HepG2 (cell line): ENCODE results near the gene ABCF1. TPM values are rescaled to one million over a fixed set of nuclear protein-coding genes. Genes with fewer than 3 reads are reported as not detected.
A peak's percentile ranks its signal among the peaks of the same experiment; 100 is the strongest.

Source experiments
- ATAC-seq: fragments of 200-7000 bp; cut with Tn5 transposase; 3 replicates; pipeline ENCODE4 v1.9.1; 2020; ENCODE audit warnings: mild to moderate bottlenecking, moderate library complexity
- BruUV-seq: library from RNA; stranded (reverse); fragments of 400-500 nt; replicated peaks from 2 replicates; lab custom pipeline; 2021; lab: Mats Ljungman, UMichigan
- CTCF ChIA-PET: fragments of 300-600 bp; formaldehyde crosslinking; extraction: SDS; loops from one replicate; lab custom pipeline; 2021; ENCODE audit warnings: low total read pairs, inconsistent platforms, low intra/inter-chr PET ratio; lab: Yijun Ruan, JAX
- POLR2A ChIA-PET: fragments of 350-600 bp; sonication (Branson Sonifier 250); formaldehyde crosslinking; loops from one replicate; lab custom pipeline; 2020; ENCODE audit warnings: antibody characterized with exemption, inconsistent platforms; lab: Yijun Ruan, JAX
- DNase-seq: peaks from one replicate; pipeline ENCODE4 v3.0.0-alpha.2; 2015; ENCODE audit warnings: low spot score
- FAIRE-seq: peaks from 3 replicates; lab custom pipeline; 2011; peaks lifted over from hg19 to GRCh38; lab: Jason Lieb, UNC
- H2AFZ ChIP-seq: one replicate; pipeline ENCODE4 v1.6.1; 2011; ENCODE audit warnings: low read length, inconsistent platforms
- H3K27ac ChIP-seq: fragments of 300-600 bp; 3 replicates; pipeline ENCODE4 v1.8.0; 2011; ENCODE audit warnings: mixed run types, mild to moderate bottlenecking, mixed read lengths, low read length, inconsistent platforms; ENCODE audit not compliant: insufficient read depth; ENCODE audit errors: extremely low read length
- H3K27me3 ChIP-seq, 2 experiments: fragments of 200-600 bp in 1 of 2; 2 replicates in 1 of 2; 3 replicates in 1 of 2; pipeline versions ENCODE4 v1.6.0 to v1.8.0; 2011; ENCODE audit warnings: low read length in 2 of 2, mild to moderate bottlenecking in 2 of 2, moderate library complexity in 2 of 2, inconsistent platforms in 1 of 2; ENCODE audit not compliant: insufficient read depth in 2 of 2, control insufficient read depth in 1 of 2
- H3K36me3 ChIP-seq, 2 experiments: fragments of 200-600 bp in 1 of 2; replicated peaks in 1 of 2; 2 replicates in 1 of 2; 3 replicates in 1 of 2; pipeline versions ENCODE4 v1.5.1 to v1.8.0; 2011; ENCODE audit warnings: low read length in 2 of 2, inconsistent platforms in 1 of 2; ENCODE audit not compliant: insufficient read depth in 2 of 2, control insufficient read depth in 1 of 2
- H3K4me1 ChIP-seq: 2 replicates; pipeline ENCODE4 v1.5.1; 2012; ENCODE audit warnings: low read length, inconsistent platforms; ENCODE audit not compliant: insufficient read depth
- H3K4me2 ChIP-seq: 2 replicates; pipeline ENCODE4 v1.6.0; 2011; ENCODE audit warnings: low read depth, low read length, inconsistent platforms
- H3K4me3 ChIP-seq, 3 experiments: fragments of 200-600 bp in 1 of 3; sonication (generic), shearing (Covaris generic) in 1 of 3; replicated peaks in 1 of 3; 2 replicates each; pipeline ENCODE4 v1.5.1; 2011 to 2016; ENCODE audit warnings: low read length in 3 of 3, inconsistent platforms in 2 of 3, low read depth in 2 of 3, mild to moderate bottlenecking in 2 of 3, control low read depth in 1 of 3, mixed read lengths in 1 of 3; ENCODE audit not compliant: insufficient read depth in 1 of 3
- H3K79me2 ChIP-seq: one replicate; pipeline ENCODE4 v1.6.1; 2011; ENCODE audit warnings: low read length, inconsistent platforms; ENCODE audit not compliant: insufficient read depth
- H3K9ac ChIP-seq: 2 replicates; pipeline ENCODE4 v1.6.0; 2011; ENCODE audit warnings: mild to moderate bottlenecking, low read depth, low read length, inconsistent platforms; ENCODE audit not compliant: insufficient read depth
- H3K9me3 ChIP-seq: 2 replicates; pipeline ENCODE4 v1.5.1; 2012; ENCODE audit warnings: mild to moderate bottlenecking, low read length
- H4K20me1 ChIP-seq: 2 replicates; pipeline ENCODE4 v1.6.0; 2011; ENCODE audit warnings: inconsistent platforms, mild to moderate bottlenecking, low read length, moderate library complexity; ENCODE audit not compliant: insufficient read depth
- BORCS8-MEF2B ChIP-seq: sonication (generic); formaldehyde crosslinking; IDR thresholded peaks from 2 replicates; pipeline ENCODE4 v1.8.0; 2022; ENCODE audit warnings: mild to moderate bottlenecking, missing genetic modification reagents
- CHCHD3 ChIP-seq: sonication (generic); formaldehyde crosslinking; IDR thresholded peaks from 2 replicates; pipeline ENCODE4 v1.8.0; 2022; ENCODE audit warnings: mild to moderate bottlenecking, missing genetic modification reagents, moderate library complexity
- CREM ChIP-seq, 2 experiments: sonication (generic) in 1 of 2; formaldehyde crosslinking in 1 of 2; IDR thresholded peaks; 2 replicates each; pipeline versions ENCODE4 v1.4.0 to v1.6.1; 2016 to 2020; ENCODE audit warnings: antibody characterized with exemption in 1 of 2, mild to moderate bottlenecking in 1 of 2, missing genetic modification reagents in 1 of 2
- DDIT3 ChIP-seq: sonication (generic); formaldehyde crosslinking; IDR thresholded peaks from 2 replicates; pipeline ENCODE4 v1.4.0; 2020; ENCODE audit warnings: mild to moderate bottlenecking, missing genetic modification reagents
- DNMT1 ChIP-seq: sonication (generic); formaldehyde crosslinking; IDR thresholded peaks from 2 replicates; pipeline ENCODE4 v1.5.1; 2020; ENCODE audit warnings: mild to moderate bottlenecking, missing genetic modification reagents
- ERF ChIP-seq: IDR thresholded peaks from 2 replicates; pipeline ENCODE4 v1.6.1; 2018; ENCODE audit warnings: missing biosample characterization, missing genetic modification reagents
- HOXA5 ChIP-seq: sonication (generic); formaldehyde crosslinking; IDR thresholded peaks from 2 replicates; pipeline ENCODE4 v1.4.0; 2020; ENCODE audit warnings: missing genetic modification reagents
- IKZF4 ChIP-seq: sonication (generic); formaldehyde crosslinking; IDR thresholded peaks from 2 replicates; pipeline ENCODE4 v1.5.1; 2020; ENCODE audit warnings: borderline replicate concordance, mild to moderate bottlenecking, low read depth, missing genetic modification reagents; ENCODE audit errors: not compliant biosample characterization
- JUNB ChIP-seq: sonication (generic); formaldehyde crosslinking; IDR thresholded peaks from 2 replicates; pipeline ENCODE4 v1.8.0; 2022; ENCODE audit warnings: missing genetic modification reagents, mild to moderate bottlenecking, borderline replicate concordance
- MAFG ChIP-seq: sonication (generic); formaldehyde crosslinking; IDR thresholded peaks from 2 replicates; pipeline ENCODE4 v1.5.1; 2020; ENCODE audit warnings: mild to moderate bottlenecking, missing genetic modification reagents
- RXRB ChIP-seq: IDR thresholded peaks from 2 replicates; pipeline ENCODE4 v1.6.1; 2016; ENCODE audit warnings: borderline replicate concordance, missing genetic modification reagents, missing compliant biosample characterization
- SP1 ChIP-seq, 2 experiments: fragments of 450-650 bp in 1 of 2; sonication (generic) in 1 of 2; formaldehyde crosslinking in 1 of 2; IDR thresholded peaks; 2 replicates each; pipeline versions ENCODE4 v1.4.0 to v1.6.1; 2016 to 2020; ENCODE audit warnings: missing genetic modification reagents in 1 of 2
- TBP ChIP-seq: sonication (generic); formaldehyde crosslinking; IDR thresholded peaks from 2 replicates; pipeline ENCODE4 v1.5.0; 2020; ENCODE audit warnings: missing genetic modification reagents
- ZBTB14 ChIP-seq: sonication (generic); formaldehyde crosslinking; IDR thresholded peaks from 2 replicates; pipeline ENCODE4 v1.4.0; 2020; ENCODE audit warnings: missing genetic modification reagents
- ZBTB46 ChIP-seq: sonication (generic); formaldehyde crosslinking; IDR thresholded peaks from 2 replicates; pipeline ENCODE4 v1.4.0; 2020; ENCODE audit warnings: mild to moderate bottlenecking, missing genetic modification reagents, borderline replicate concordance
- ZNF335 ChIP-seq: sonication (generic); formaldehyde crosslinking; IDR thresholded peaks from 2 replicates; pipeline ENCODE4 v1.4.0; 2020; ENCODE audit warnings: missing genetic modification reagents
- ZNF34 ChIP-seq: sonication (generic); formaldehyde crosslinking; IDR thresholded peaks from 2 replicates; pipeline ENCODE4 v1.4.0; 2020; ENCODE audit warnings: mild to moderate bottlenecking, missing genetic modification reagents, borderline replicate concordance
- ZNF547 ChIP-seq: sonication (generic); formaldehyde crosslinking; IDR thresholded peaks from 2 replicates; pipeline ENCODE4 v1.5.1; 2020; ENCODE audit warnings: mild to moderate bottlenecking, missing genetic modification reagents
- ZNF709 ChIP-seq: sonication (generic); formaldehyde crosslinking; IDR thresholded peaks from 2 replicates; pipeline ENCODE4 v1.5.0; 2020; ENCODE audit warnings: mild to moderate bottlenecking, missing genetic modification reagents
- ZNF747 ChIP-seq: sonication (generic); formaldehyde crosslinking; IDR thresholded peaks from 2 replicates; pipeline ENCODE4 v1.8.1; 2023; ENCODE audit warnings: missing genetic modification reagents, mild to moderate bottlenecking, borderline replicate concordance
- WGBS: methylation state at CpG from one replicate; pipeline ENCODE4 v1.1.6; 2017; ENCODE audit warnings: low lambda C conversion rate; 5-methylcytosine and 5-hydroxymethylcytosine counted together
- in situ Hi-C: cut with HindIII; loops from 2 replicates; pipeline ENCODE4 v1.10.0; 2017; ENCODE audit warnings: low pct_unique_long_range_greater_than_20kb; ENCODE audit not compliant: extremely low pct_ligation_motif_present
- intact Hi-C: fragments of 100-400 bp; cut with micrococcal nuclease; formaldehyde crosslinking; loops from one replicate; pipeline ENCODE4 v1.10.0; 2022; ENCODE audit not compliant: unreplicated experiment
- polyA plus RNA-seq, 8 experiments: library from polyadenylated mRNA; depleted of rRNA in 3 of 8; stranded (reverse) in 7 of 8; unstranded in 1 of 8; fragments of >200 nt; fragmentation: Illumina TruSeq in 4 of 8; extraction: Trizol in 4 of 8; gene quantifications; 2 replicates each; pipeline versions ENCODE4 v1.2.1 to v1.2.3, GENCODE V29; 2011 to 2016; ENCODE audit warnings: low read depth in 4 of 8, missing spikeins in 1 of 8, mixed read lengths in 1 of 8; ENCODE audit not compliant: insufficient read depth in 1 of 8
- total RNA-seq, 5 experiments: library from RNA; depleted of rRNA; stranded (reverse); fragments of >200 nt; fragmentation: Illumina TruSeq; extraction: Trizol; gene quantifications; 2 replicates each; pipeline ENCODE4 v1.2.3, GENCODE V29; 2016; ENCODE audit warnings: low read depth in 1 of 5

ABCF1 gene
- total and polyA plus RNA-seq, 2 of the 13 experiments (the other 11 are each of a cell fraction or from before 2014, with no cell fraction given), result 25.4 to 98.9 TPM

DNA sequence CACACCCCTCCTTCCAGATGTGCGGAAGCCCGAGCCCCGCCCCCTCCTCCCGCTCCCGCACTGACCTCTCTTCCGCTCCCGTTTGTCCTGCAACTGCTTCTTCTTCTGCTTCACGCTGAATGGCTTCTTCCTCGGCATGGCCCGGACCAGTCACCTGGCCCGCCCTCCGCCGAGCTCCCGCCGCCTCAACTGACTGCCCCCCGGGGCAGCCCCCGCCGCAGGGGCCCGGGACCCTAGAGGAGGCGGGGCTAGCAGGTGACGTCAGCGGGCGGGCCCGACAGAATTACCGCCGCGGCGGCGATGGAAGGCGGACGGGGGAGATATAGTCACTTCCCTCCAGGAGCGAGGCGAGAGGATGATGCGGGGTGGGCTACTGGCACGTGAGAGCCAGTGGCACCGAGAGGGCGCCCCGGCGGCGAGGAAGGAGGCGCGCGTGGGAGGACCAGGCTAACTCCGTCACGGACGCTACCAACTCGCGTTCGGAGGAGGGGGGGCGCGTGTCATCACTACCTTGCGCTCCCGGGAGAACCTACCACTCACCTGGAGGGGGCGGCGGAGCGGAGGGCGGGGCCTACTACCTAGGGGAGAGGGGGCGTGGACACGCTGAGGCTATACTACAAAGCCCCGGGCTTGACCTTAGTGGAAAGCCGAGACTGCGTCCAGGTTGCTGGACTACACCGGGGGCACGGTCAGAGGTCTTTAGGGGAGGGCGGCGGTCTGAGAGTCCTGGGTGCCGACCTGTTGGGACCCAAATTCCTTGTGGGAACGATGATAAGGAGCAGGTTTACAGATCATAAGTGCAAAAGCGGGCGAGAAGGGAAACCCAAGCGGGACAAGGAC lies 15.0 kb upstream of the ABCF1 start, which contains the start of gene GNL1:
Gene GNL1, minus strand, starts transcription at position 424 of the 840 bp plus-strand sequence. Its CDS starts 286 bp downstream, at position 138.
- Histone ChIP-seq H3K27ac (peak within 1 kb of the TSS; percentile 94), H3K36me3 (peaks cover 13 to 33% of the 10 kb centered on the region in 2 experiments), H4K20me1 (peaks cover 11% of the 10 kb centered on the region), H2AFZ (peak within 1 kb of the TSS; percentile 60), H3K4me3 (peak within 1 kb of the TSS; percentile 87 to 93 (median 90)), H3K9me3 (no peaks in the 10 kb centered on the region), H3K79me2 (peaks cover 27% of the 10 kb centered on the region), H3K4me1 (peaks cover 26% of the 10 kb centered on the region), H3K4me2 (peak within 1 kb of the TSS; percentile 92), H3K27me3 (no peaks in the 10 kb centered on the region; a peak in 1 of 5 replicates), H3K9ac (peak within 1 kb of the TSS; percentile 85)
- ChIA-PET POLR2A (interaction anchor here (1.1 to 4.3 kb wide), 13 partner anchors 9 to 358 kb away, joined by 4 to 74 read pairs (median 7); partner anchors contain the start of genes ABCF1, DHX16, MDC1 and MRPS18B), CTCF (no interaction called here)
- in situ Hi-C loops (no loop called here), intact Hi-C loops (loop anchor here (2.0 kb wide), 1 partner anchor 161 kb away; the partner anchor contains the start of gene MDC1)
- peak; percentile 94 for DNase-seq
- WGBS, result 1% methylated on average over 64 of the region's 71 CpGs
- BruUV-seq, result TSS peak; percentile 54
- FAIRE-seq, result no peak
- peak; percentile 85 for ATAC-seq
- TF ChIP-seq MAFG (no peak), CHCHD3 (CRISPR knock-in tag) (peak; percentile 88), JUNB (CRISPR knock-in tag) (no peak; the same call in 1 of the 2 replicates), ERF (CRISPR knock-in tag) (peak; percentile 16; the same call in 1 of the 2 replicates), BORCS8-MEF2B (CRISPR knock-in tag) (peak; percentile 94), RXRB (CRISPR knock-in tag) (0 out of 2 replicates have a peak, but pooled peaks have one; percentile 11), TBP (CRISPR knock-in tag) (0 out of 2 replicates have a peak, but pooled peaks have one; percentile 62), HOXA5 (peak; percentile 90; the same call in 1 of the 2 replicates), ZBTB14 (no peak), DDIT3 (no peak), SP1 (IDR thresholded peaks at IDR 0.05) (peak; percentile 72; the same call in 1 of the 2 replicates), SP1 (CRISPR knock-in tag; IDR thresholded peaks at IDR 0.05) (peak; percentile 94), ZNF747 (peak; percentile 93), DNMT1 (no peak), ZNF547 (CRISPR knock-in tag) (no peak), ZBTB46 (no peak), ZNF34 (CRISPR knock-in tag) (no peak), ZNF709 (CRISPR knock-in tag) (no peak), ZNF335 (CRISPR knock-in tag) (no peak), CREM (IDR thresholded peaks at IDR 0.05) (peak; percentile 8; the same call in 1 of the 2 replicates), CREM (CRISPR knock-in tag; IDR thresholded peaks at IDR 0.05) (peak; percentile 32; the same call in 1 of the 2 replicates), IKZF4 (no peak)
